Peyer's patch (tissue), 4 donors: Measurements from ENCODE around the gene TTLL5.

Source experiments
- CTCF ChIP-seq, 6 experiments: fragments of 450-650 bp in 4 of 6; fragments of 200-600 bp in 2 of 6; sonication (generic) in 1 of 6; IDR thresholded peaks; one replicate each; pipeline ENCODE4 v1.5.1; 2017 to 2019; ENCODE audit warnings: antibody characterized with exemption in 6 of 6, mild to moderate bottlenecking in 3 of 6, moderate library complexity in 1 of 6
- POLR2A ChIP-seq, 2 donors: fragments of 450-650 bp; IDR thresholded peaks; one replicate each; pipeline ENCODE4 v1.5.1; 2017; ENCODE audit warnings: antibody characterized with exemption in 2 of 2, mild to moderate bottlenecking in 2 of 2, moderate library complexity in 2 of 2

GRCh38 chr14:75753696-75754095 lies 92.7 kb downstream of the TTLL5 start:
- TF ChIP-seq CTCF (IDR thresholded peaks at IDR 0.05) (no peak), POLR2A (IDR thresholded peaks at IDR 0.05) (no peak)
